Breast epithelium (tissue), 4 donors: ENCODE measurements around the gene CERKL. TPM values are rescaled to one million over a fixed set of nuclear protein-coding genes. Genes with fewer than 3 reads are reported as not detected.
A peak's percentile ranks its signal among the peaks of the same experiment; 100 is the strongest.
"Not testable (repeated sequence)": the region's sequence is repeated elsewhere in the genome, so short reads cannot be mapped to it uniquely, and the experiment has no call there.

Source experiments
- DNase-seq, 2 donors: peaks; one replicate each; pipeline ENCODE4 v3.0.0-alpha.2; 2019; ENCODE audit warnings: low spot score in 2 of 2
- H3K27ac ChIP-seq, 2 donors: fragments of 200-600 bp; sonication (generic) in 1 of 2; one replicate each; pipeline ENCODE4 v1.5.1; 2016 to 2019; ENCODE audit warnings: mild to moderate bottlenecking in 1 of 2
- H3K27me3 ChIP-seq, 2 donors: fragments of 200-600 bp; sonication (generic) in 1 of 2; one replicate each; pipeline versions ENCODE4 v1.5.1 to v1.6.0; 2017 to 2019; ENCODE audit warnings: control low read depth in 1 of 2, mild to moderate bottlenecking in 1 of 2
- H3K36me3 ChIP-seq: fragments of 200-600 bp; one replicate; pipeline ENCODE4 v1.5.1; 2019
- H3K4me1 ChIP-seq, 2 donors: fragments of 200-600 bp; sonication (generic); one replicate each; pipeline ENCODE4 v1.5.1; 2016 to 2019; ENCODE audit warnings: control low read depth in 1 of 2
- H3K4me3 ChIP-seq, 3 donors: fragments of 200-600 bp; sonication (generic); 1 replicate in 2 of 3; 2 replicates in 1 of 3; pipeline ENCODE4 v1.5.1; 2016 to 2019; ENCODE audit warnings: mild to moderate bottlenecking in 3 of 3, moderate library complexity in 2 of 3
- H3K9me3 ChIP-seq, 2 donors: fragments of 200-600 bp; sonication (generic) in 1 of 2; one replicate each; pipeline ENCODE4 v1.5.1; 2016 to 2019; ENCODE audit warnings: control low read depth in 1 of 2
- POLR2A ChIP-seq: fragments of 450-650 bp; IDR thresholded peaks from one replicate; pipeline ENCODE4 v1.6.1; 2016; ENCODE audit warnings: antibody characterized with exemption, mild to moderate bottlenecking, moderate library complexity
- POLR2AphosphoS5 ChIP-seq, 3 donors: sonication (generic); formaldehyde crosslinking; IDR thresholded peaks; one replicate each; pipeline ENCODE4 v1.6.1; 2017; ENCODE audit warnings: antibody characterized with exemption in 3 of 3
- intact Hi-C: fragments of 100-400 bp; cut with DNase I; formaldehyde crosslinking; loops from one replicate; pipeline ENCODE4 v1.15.1; 2023; ENCODE audit warnings: low total_unique reads
- total RNA-seq, 3 donors: library from RNA; depleted of rRNA; stranded (reverse); fragments of >200 nt; gene quantifications; one replicate each; pipeline ENCODE4 v1.1.0, GENCODE V29; 2016
- TF ChIP-seq, protein P1 (sequence below), 3 donors: fragments of 450-650 bp; IDR thresholded peaks; one replicate each; pipeline ENCODE4 v1.5.1; 2016 to 2017; ENCODE audit warnings: antibody characterized with exemption in 3 of 3, mild to moderate bottlenecking in 3 of 3, moderate library complexity in 3 of 3

Gene CERKL, protein sequence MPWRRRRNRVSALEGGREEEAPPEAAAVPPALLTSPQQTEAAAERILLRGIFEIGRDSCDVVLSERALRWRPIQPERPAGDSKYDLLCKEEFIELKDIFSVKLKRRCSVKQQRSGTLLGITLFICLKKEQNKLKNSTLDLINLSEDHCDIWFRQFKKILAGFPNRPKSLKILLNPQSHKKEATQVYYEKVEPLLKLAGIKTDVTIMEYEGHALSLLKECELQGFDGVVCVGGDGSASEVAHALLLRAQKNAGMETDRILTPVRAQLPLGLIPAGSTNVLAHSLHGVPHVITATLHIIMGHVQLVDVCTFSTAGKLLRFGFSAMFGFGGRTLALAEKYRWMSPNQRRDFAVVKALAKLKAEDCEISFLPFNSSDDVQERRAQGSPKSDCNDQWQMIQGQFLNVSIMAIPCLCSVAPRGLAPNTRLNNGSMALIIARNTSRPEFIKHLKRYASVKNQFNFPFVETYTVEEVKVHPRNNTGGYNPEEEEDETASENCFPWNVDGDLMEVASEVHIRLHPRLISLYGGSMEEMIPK
- total RNA-seq, result under 1 TPM in 2 of 3 donors, not detected in 1; 0.29 to 0.33 TPM

DNA sequence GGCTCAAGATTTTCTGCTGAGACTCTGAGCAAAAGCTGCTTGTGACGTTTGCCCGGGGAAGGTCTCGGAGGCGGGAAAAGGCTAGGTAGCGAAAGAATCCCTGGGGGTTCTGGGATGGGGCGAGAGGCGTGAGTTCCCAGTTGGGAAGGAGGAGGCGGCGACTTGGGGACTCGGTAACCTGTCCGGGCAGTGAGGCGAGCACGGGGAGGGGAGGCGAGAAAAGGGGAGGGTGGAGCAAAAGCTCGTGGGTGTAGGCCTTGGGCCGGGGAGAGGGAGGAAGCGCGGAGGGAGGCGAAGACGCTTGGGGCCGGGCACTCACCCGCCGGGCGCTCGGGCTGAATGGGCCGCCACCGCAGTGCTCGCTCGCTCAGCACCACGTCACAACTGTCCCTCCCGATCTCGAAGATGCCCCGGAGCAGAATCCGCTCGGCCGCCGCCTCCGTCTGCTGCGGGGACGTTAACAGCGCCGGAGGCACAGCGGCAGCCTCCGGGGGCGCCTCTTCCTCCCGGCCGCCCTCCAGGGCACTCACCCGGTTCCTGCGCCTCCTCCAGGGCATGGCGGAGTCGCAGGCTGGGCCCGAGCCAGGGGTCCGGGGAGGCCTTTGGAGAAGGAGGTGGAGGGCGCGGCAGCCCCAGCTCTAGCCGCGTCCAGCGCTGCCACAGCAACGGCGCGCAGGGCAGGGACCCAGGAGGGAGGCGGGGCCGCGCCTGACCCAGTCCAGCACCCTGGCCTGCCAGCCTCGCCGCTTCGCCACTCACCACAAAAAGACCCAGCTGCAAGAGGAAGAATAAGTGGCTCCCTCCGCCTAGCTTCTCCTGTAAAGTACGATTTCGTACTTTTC is at the start of gene CERKL:
CERKL (minus strand) TSS at position 656 of the 842 bp plus-strand sequence; CDS start at position 557, 99 bp downstream.
- Histone ChIP-seq H3K9me3 (no peaks in the 10 kb centered on the region), H3K27me3 (peaks cover 0 to 9% of the 10 kb centered on the region in 2 donors), H3K36me3 (no peaks in the 10 kb centered on the region), H3K4me1 (no peaks in the 10 kb centered on the region), H3K27ac (no peak within 1 kb of the TSS), H3K4me3 (peak within 1 kb of the TSS; percentile 42 to 70 (median 57))
- intact Hi-C loops, result no loop called here
- TF ChIP-seq, protein P1, sequence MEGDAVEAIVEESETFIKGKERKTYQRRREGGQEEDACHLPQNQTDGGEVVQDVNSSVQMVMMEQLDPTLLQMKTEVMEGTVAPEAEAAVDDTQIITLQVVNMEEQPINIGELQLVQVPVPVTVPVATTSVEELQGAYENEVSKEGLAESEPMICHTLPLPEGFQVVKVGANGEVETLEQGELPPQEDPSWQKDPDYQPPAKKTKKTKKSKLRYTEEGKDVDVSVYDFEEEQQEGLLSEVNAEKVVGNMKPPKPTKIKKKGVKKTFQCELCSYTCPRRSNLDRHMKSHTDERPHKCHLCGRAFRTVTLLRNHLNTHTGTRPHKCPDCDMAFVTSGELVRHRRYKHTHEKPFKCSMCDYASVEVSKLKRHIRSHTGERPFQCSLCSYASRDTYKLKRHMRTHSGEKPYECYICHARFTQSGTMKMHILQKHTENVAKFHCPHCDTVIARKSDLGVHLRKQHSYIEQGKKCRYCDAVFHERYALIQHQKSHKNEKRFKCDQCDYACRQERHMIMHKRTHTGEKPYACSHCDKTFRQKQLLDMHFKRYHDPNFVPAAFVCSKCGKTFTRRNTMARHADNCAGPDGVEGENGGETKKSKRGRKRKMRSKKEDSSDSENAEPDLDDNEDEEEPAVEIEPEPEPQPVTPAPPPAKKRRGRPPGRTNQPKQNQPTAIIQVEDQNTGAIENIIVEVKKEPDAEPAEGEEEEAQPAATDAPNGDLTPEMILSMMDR (IDR thresholded peaks at IDR 0.05), result no peak
- TF ChIP-seq POLR2AphosphoS5 (IDR thresholded peaks at IDR 0.05) (no peak), POLR2A (no peak)
- DNase-seq, result no peak

DNA sequence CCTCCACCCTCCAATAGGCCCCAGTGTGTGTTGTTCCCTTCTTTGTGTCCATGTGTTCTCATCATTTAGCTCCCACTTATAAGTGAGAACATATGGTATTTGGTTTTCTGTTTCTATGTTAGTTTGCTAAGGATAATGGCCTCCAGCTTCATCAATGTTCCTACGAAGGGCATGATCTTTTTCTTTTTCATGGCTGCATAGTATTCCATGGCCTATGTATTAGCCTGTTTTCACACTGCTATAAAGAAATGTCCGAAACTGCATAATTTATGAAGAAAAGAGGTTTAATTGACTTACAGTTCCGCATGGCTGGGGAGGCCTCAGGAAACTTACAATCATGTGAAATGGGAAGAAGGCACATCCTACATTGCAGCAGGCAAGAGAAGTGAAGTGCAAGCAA is 45.6 kb upstream of the CERKL start:
- H3K4me1 ChIP-seq, intact Hi-C loops, H3K27me3 ChIP-seq, H3K27ac ChIP-seq, H3K9me3 ChIP-seq, H3K4me3 ChIP-seq, H3K36me3 ChIP-seq, DNase-seq: not testable (repeated sequence)

DNA sequence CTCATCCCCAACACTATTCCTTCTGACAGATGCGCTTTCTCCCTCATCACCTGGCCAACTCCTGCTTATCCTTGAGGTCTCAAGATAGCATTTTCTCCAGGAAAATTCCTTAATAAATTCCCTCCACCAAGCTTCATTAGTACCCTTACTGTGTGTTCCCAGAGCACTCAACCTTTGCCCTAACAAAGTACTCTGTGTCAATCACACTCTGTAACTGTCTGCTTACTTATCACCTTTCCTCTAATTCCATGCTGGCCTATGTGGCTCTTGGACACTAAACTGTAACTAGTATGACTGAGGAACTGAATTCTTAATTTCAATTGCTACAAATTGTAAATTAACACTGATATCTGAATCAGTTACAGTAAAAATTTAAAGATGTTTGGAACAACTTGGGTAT is 41.3 kb upstream of the CERKL start:
- TF ChIP-seq POLR2AphosphoS5 (IDR thresholded peaks at IDR 0.05), result no peak
- TF ChIP-seq, protein P1 (IDR thresholded peaks at IDR 0.05), result no peak
- TF ChIP-seq POLR2A, result no peak
- no peaks in the 10 kb centered on the region for H3K27me3 ChIP-seq
- H3K4me1 ChIP-seq, result no peaks in the 10 kb centered on the region
- intact Hi-C loops, result no loop called here
- H3K36me3 ChIP-seq, result no peaks in the 10 kb centered on the region
- H3K9me3 ChIP-seq, result no peaks in the 10 kb centered on the region
- DNase-seq, result no peak
- no peak overlapping the region for H3K4me3 ChIP-seq
- H3K27ac ChIP-seq, result no peak overlapping the region

DNA sequence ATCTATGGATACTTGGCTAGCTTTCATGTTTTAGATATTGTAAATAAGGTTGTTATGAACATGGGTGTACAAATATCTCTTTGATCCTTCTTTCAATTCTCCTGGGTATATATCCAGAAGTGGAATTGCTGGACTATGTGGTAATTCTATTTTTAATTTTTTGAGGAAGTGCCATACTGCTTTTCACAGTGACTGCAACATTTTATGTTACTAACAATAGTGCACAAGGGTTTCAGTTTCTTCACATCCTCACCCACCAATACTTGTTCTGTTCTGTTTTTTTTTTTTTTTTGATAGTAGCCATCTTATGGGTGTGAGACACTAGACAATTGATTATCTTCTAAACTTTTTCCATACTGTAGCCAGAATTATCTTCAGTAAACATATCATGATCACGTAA is 40.7 kb upstream of the CERKL start:
- no peaks in the 10 kb centered on the region for H3K9me3 ChIP-seq
- TF ChIP-seq, protein P1 (IDR thresholded peaks at IDR 0.05), result no peak
- TF ChIP-seq POLR2A (no peak), POLR2AphosphoS5 (IDR thresholded peaks at IDR 0.05) (no peak)

DNA sequence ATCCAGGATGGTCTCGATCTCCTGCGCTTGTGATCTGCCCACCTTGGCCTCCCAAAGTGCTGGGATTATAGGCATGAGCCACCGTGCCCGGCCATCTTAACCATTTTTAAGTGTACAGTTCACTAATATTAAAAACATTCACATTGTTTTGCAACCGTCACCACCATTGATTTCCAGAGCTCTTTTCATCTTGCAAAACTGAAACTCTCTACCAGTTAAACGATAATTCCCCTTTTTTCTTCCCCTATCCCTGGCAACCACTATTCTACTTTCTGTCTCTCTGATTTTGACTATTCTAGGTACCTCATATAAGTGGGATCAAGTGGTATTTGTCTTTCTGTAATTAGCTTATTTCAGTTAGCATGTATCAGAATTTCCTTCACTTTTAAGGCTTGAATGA is 40.2 kb upstream of the CERKL start:
- H3K4me1 ChIP-seq, result no peaks in the 10 kb centered on the region
- intact Hi-C loops, result no loop called here
- no peaks in the 10 kb centered on the region for H3K27me3 ChIP-seq
- TF ChIP-seq POLR2A, result no peak
- no peak for TF ChIP-seq POLR2AphosphoS5 (IDR thresholded peaks at IDR 0.05)
- TF ChIP-seq, protein P1 (IDR thresholded peaks at IDR 0.05), result no peak
- H3K36me3 ChIP-seq, result no peaks in the 10 kb centered on the region
- H3K27ac ChIP-seq, result no peak overlapping the region
- DNase-seq, result no peak
- H3K9me3 ChIP-seq, result no peaks in the 10 kb centered on the region
- H3K4me3 ChIP-seq, result no peak overlapping the region

More for the DNA sequence above, 40.7 kb upstream of the CERKL start:
- no peaks in the 10 kb centered on the region for H3K4me1 ChIP-seq
- intact Hi-C loops, result no loop called here
- H3K36me3 ChIP-seq, result no peaks in the 10 kb centered on the region
- no peaks in the 10 kb centered on the region for H3K27me3 ChIP-seq
- no peak overlapping the region for H3K4me3 ChIP-seq
- no peak for DNase-seq
- no peak overlapping the region for H3K27ac ChIP-seq
